ENCODE measurements around the gene ZNF45.
A peak's percentile ranks its signal among the peaks of the same experiment; 100 is the strongest.

ZNF45 gene

DNA sequence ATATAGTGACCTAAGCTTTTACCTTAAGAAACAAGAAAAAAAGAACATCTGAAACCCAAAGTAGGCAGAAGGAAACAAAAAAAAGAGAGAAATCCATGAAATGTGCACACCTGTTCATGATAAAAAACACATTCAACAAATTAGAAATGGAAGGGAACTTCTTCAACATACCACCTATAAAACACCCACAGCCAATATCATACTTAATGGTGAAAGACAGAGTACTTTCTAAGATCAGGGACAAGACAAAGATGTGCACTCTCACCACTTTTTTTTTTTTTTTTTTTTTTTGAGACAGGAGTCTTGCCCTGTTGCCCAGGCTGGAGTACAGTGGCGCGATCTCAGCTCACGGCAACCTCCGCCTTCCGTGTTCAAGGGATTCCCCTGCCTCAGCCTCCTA, 29.2 kb downstream of the ZNF45 start:
- CTCF ChIA-PET: no interaction called here
- TF ChIP-seq, protein P1, sequence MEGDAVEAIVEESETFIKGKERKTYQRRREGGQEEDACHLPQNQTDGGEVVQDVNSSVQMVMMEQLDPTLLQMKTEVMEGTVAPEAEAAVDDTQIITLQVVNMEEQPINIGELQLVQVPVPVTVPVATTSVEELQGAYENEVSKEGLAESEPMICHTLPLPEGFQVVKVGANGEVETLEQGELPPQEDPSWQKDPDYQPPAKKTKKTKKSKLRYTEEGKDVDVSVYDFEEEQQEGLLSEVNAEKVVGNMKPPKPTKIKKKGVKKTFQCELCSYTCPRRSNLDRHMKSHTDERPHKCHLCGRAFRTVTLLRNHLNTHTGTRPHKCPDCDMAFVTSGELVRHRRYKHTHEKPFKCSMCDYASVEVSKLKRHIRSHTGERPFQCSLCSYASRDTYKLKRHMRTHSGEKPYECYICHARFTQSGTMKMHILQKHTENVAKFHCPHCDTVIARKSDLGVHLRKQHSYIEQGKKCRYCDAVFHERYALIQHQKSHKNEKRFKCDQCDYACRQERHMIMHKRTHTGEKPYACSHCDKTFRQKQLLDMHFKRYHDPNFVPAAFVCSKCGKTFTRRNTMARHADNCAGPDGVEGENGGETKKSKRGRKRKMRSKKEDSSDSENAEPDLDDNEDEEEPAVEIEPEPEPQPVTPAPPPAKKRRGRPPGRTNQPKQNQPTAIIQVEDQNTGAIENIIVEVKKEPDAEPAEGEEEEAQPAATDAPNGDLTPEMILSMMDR (IDR thresholded peaks at IDR 0.05; ENCODE audit: insufficient read depth, low read length, missing control alignments): no peak
- DNase-seq (ENCODE audit: low read depth, low spot score): no peak
- POLR2A ChIA-PET: no interaction called here
- no peak overlapping the region for H3K4me3 ChIP-seq (ENCODE audit: low read depth, low read length)

GRCh38 chr19:43902399-43902798, 32.7 kb downstream of the ZNF45 start:
- H3K4me3 ChIP-seq (ENCODE audit: low read depth, low read length): no peak overlapping the region; the same call in 1 of the 2 replicates
- no peak for DNase-seq (ENCODE audit: low read depth, low spot score)
- TF ChIP-seq, protein P1 (IDR thresholded peaks at IDR 0.05; ENCODE audit: insufficient read depth, low read length, missing control alignments): no peak
- ChIA-PET POLR2A (interaction anchor here (1.0 to 1.8 kb wide), 2 partner anchors 33 to 76 kb away, joined by 6 to 7 read pairs; partner anchors contain the start of genes ZNF283 and ZNF45), CTCF (no interaction called here)

DNA sequence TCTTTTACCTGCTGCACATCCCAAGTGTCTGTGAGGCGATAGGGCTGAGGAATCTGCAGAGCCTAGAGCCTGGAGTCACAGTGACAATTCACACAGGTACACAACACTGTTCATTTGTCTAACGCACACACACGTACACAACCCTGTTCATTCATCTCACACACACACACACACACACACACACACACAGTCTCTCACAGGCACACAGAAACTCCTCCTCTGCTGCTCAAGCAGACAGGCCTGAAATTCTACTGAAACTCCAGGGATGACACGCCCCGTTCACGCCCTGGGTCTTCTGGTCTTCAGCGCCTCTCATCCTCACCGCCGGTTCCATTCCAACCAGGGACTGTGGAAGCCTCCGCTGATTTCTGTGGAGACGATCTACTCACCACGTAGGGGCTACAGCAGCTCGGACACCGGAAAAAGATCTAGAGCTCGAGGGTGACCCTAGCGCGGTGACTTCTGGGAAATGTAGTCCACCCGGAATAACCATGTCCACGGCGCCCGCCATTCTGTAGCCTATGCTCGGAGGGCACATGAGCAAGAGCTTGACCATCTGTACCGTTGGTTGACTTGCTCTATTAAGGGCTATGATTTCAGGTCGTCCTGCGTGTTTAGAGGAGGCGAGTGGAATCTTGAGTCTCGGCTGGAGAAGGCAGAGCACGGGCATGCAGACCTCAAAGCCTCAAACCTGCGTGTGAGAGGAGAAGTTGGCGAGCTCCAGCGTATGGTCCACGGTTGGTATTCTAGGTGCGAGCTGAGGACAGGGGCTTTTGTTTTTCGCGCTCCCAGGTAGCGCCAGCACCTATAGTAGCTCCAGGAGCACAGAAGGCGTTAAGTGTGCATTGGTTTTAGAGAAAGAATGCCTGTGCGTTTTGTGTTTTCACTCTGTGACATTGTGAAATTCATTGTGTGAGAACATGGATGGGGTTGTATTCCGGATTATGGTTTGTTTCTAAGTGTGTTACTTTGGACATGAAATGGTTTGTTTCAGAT, 33.4 kb downstream of the ZNF45 start:
- ChIA-PET CTCF (no interaction called here), POLR2A (interaction anchor here (0.8 to 1.8 kb wide), 3 partner anchors 33 to 82 kb away, joined by 3 to 7 read pairs (median 6); partner anchors contain the start of genes ZNF283 and ZNF45)
- TF ChIP-seq, protein P1 (IDR thresholded peaks at IDR 0.05; ENCODE audit: insufficient read depth, low read length, missing control alignments): no peak
- peak; percentile 26 for DNase-seq (ENCODE audit: low read depth, low spot score)
- peak overlapping the region; percentile 86 for H3K4me3 ChIP-seq (ENCODE audit: low read depth, low read length)

- no peak for DNase-seq (ENCODE audit: low read depth, low spot score)
- no peak overlapping the region for H3K4me3 ChIP-seq (ENCODE audit: low read depth, low read length)
- ChIA-PET CTCF (no interaction called here), POLR2A (no interaction called here)
- TF ChIP-seq, protein P1 (IDR thresholded peaks at IDR 0.05; ENCODE audit: insufficient read depth, low read length, missing control alignments): no peak
These were observed 39.3 kb downstream of the ZNF45 start for GRCh38 chr19:43895727-43896308.

DNA sequence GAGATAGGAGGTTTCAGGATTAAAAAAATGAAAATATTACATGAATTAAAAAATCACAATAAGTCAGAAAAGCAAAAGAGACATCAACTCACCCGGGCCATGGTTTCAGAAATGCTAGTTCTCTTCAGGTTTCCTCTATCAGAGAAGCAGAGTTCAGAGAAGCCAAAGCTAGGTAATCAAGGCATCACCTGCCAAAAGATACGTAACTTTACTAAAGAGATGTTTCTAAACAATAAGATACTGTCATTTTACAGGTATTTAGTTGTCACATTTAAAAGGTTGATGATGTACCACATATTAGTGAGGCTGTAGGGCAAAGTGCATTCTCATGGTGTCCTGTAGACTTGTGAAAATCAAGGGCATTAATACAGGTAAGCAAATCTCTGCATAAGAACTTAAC, 51.2 kb downstream of the ZNF45 start, which contains the start of gene ZNF404:
Gene ZNF404 (minus strand): TSS at position 101 of the 400 bp plus-strand sequence.
- POLR2A ChIA-PET: no interaction called here
- TF ChIP-seq, protein P1 (IDR thresholded peaks at IDR 0.05; ENCODE audit: insufficient read depth, low read length, missing control alignments): no peak
- H3K4me3 ChIP-seq (ENCODE audit: low read depth, low read length): no peak within 1 kb of the TSS
- DNase-seq (ENCODE audit: low read depth, low spot score): no peak
- CTCF ChIA-PET: no interaction called here

DNA sequence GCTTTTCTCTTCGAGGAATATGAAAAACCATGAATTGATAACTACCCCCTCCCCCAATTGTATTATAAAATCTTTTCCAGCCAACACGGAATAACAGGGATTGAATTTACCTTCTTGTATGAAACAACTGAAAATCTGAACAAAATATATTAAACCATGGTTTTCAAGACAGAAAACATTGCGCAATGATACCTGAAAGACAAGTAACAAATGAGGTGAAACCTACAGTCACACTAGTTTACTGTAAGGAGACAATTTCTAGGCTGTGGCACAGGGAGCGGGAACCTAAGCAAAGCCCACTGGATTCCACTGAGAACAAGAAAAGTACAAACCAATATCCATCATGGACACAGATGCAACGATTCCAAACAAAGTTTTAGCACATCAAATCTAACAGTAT, 54.6 kb downstream of the ZNF45 start:
- H3K4me3 ChIP-seq (ENCODE audit: low read depth, low read length): no peak overlapping the region
- TF ChIP-seq, protein P1 (IDR thresholded peaks at IDR 0.05; ENCODE audit: insufficient read depth, low read length, missing control alignments): no peak
- no peak for DNase-seq (ENCODE audit: low read depth, low spot score)
- POLR2A ChIA-PET: no interaction called here
- CTCF ChIA-PET: no interaction called here
